ENCODE data around the gene DCST1.
A peak's percentile ranks its signal among the peaks of the same experiment; 100 is the strongest.

The DCST1 gene

GRCh38 chr1:155057788-155058211 lies 24.2 kb downstream of the DCST1 start:
- no peak for DNase-seq

- DNase-seq = no peak
Observed at GRCh38 chr1:155060736-155061135, 27.1 kb downstream of the DCST1 start.

- DNase-seq = peak; percentile 92
Observed at GRCh38 chr1:155061381-155062150, 27.9 kb downstream of the DCST1 start.

GRCh38 chr1:155062151-155062686 lies 28.6 kb downstream of the DCST1 start:
- no peak for DNase-seq

- DNase-seq = peak; percentile 58
Observed at GRCh38 chr1:155062702-155063411, 29.2 kb downstream of the DCST1 start.

GRCh38 chr1:155063550-155064110 lies 30.0 kb downstream of the DCST1 start, which contains the start of gene EFNA4:
Gene EFNA4, plus strand, starts transcription at chr1:155063740. Its CDS starts 84 bp downstream, at chr1:155063824.
- DNase-seq = peak; percentile 81

- peak; percentile 21 for DNase-seq
Observed at GRCh38 chr1:155064111-155064831, 30.6 kb downstream of the DCST1 start.

- DNase-seq = no peak
Observed at GRCh38 chr1:155064832-155065429, 31.3 kb downstream of the DCST1 start.

GRCh38 chr1:155066777-155067176 lies 33.2 kb downstream of the DCST1 start:
- no peak for DNase-seq

GRCh38 chr1:155068599-155068998 lies 35.0 kb downstream of the DCST1 start:
- no peak for DNase-seq

GRCh38 chr1:155069551-155070157 lies 36.0 kb downstream of the DCST1 start:
- no peak for DNase-seq

- no peak for DNase-seq
Observed at GRCh38 chr1:155070158-155070621, 36.6 kb downstream of the DCST1 start.

GRCh38 chr1:155070721-155071569 lies 37.3 kb downstream of the DCST1 start:
- peak; percentile 65 for DNase-seq

- DNase-seq = no peak
Observed at GRCh38 chr1:155071701-155072100, 38.1 kb downstream of the DCST1 start.

GRCh38 chr1:155072531-155073289 lies 39.1 kb downstream of the DCST1 start:
- no peak for DNase-seq

GRCh38 chr1:155073377-155074242 lies 40.0 kb downstream of the DCST1 start:
- no peak for DNase-seq

GRCh38 chr1:155075535-155075934 lies 41.9 kb downstream of the DCST1 start:
- no peak for DNase-seq

- no peak for DNase-seq
Observed at GRCh38 chr1:155076371-155076770, 42.7 kb downstream of the DCST1 start.

- DNase-seq = no peak
Observed at GRCh38 chr1:155077346-155077745, 43.7 kb downstream of the DCST1 start.

Measured in CD4-positive, alpha-beta T cell treated with Interleukin-4 for 4 hours (primary cell).